Measurements from ENCODE around the gene LCN10.

The LCN10 gene

GRCh38 chr9:136718345-136719194 is 24.2 kb downstream of the LCN10 start:
- DNase-seq (ENCODE audit: low read depth) = no peak
- TF ChIP-seq CTCF (IDR thresholded peaks at IDR 0.05; ENCODE audit: insufficient read depth, low read depth, low read length, missing control alignments) = no peak
- H3K4me3 ChIP-seq (ENCODE audit: low read depth, low read length) = no peak overlapping the region

- TF ChIP-seq CTCF (IDR thresholded peaks at IDR 0.05; ENCODE audit: insufficient read depth, low read depth, low read length, missing control alignments) = no peak
- no peak overlapping the region for H3K4me3 ChIP-seq (ENCODE audit: low read depth, low read length)
These were observed 25.3 kb downstream of the LCN10 start for GRCh38 chr9:136717399-136717798.

GRCh38 chr9:136714893-136715274 is 27.9 kb downstream of the LCN10 start:
- TF ChIP-seq CTCF (IDR thresholded peaks at IDR 0.05; ENCODE audit: insufficient read depth, low read depth, low read length, missing control alignments) = no peak
- no peak for DNase-seq (ENCODE audit: low read depth)
- no peak overlapping the region for H3K4me3 ChIP-seq (ENCODE audit: low read depth, low read length)

More at GRCh38 chr9:136717399-136717798, 25.3 kb downstream of the LCN10 start:
- no peak for DNase-seq (ENCODE audit: low read depth)

GRCh38 chr9:136714096-136714892 is 28.4 kb downstream of the LCN10 start:
- no peak for TF ChIP-seq CTCF (IDR thresholded peaks at IDR 0.05; ENCODE audit: insufficient read depth, low read depth, low read length, missing control alignments)
- DNase-seq (ENCODE audit: low read depth) = no peak
- no peak overlapping the region for H3K4me3 ChIP-seq (ENCODE audit: low read depth, low read length)

GRCh38 chr9:136713550-136713949 is 29.2 kb downstream of the LCN10 start:
- no peak overlapping the region for H3K4me3 ChIP-seq (ENCODE audit: low read depth, low read length)
- no peak for DNase-seq (ENCODE audit: low read depth)
- TF ChIP-seq CTCF (IDR thresholded peaks at IDR 0.05; ENCODE audit: insufficient read depth, low read depth, low read length, missing control alignments) = no peak

- no peak for TF ChIP-seq CTCF (IDR thresholded peaks at IDR 0.05; ENCODE audit: insufficient read depth, low read depth, low read length, missing control alignments)
- DNase-seq (ENCODE audit: low read depth) = no peak
- H3K4me3 ChIP-seq (ENCODE audit: low read depth, low read length) = no peak overlapping the region
These were observed 29.8 kb downstream of the LCN10 start for GRCh38 chr9:136712690-136713544.

All from GM12865 (cell line).